Keratinocyte (primary cell): ENCODE measurements around the gene COL7A1.

ENCODE experiments used
- EZH2 ChIP-seq: IDR thresholded peaks from one replicate; pipeline ENCODE4 v1.6.1; 2012; ENCODE audit warnings: inconsistent platforms, mild to moderate bottlenecking, low read length, moderate library complexity
- TF ChIP-seq, protein P1 (sequence below), 3 experiments: IDR thresholded peaks in 1 of 3; conservative IDR thresholded peaks in 1 of 3; optimal IDR thresholded peaks in 1 of 3; 2 replicates in 2 of 3; 3 replicates in 1 of 3; pipeline versions ENCODE3 to v1.5.1; 2011; ENCODE audit warnings: low read length in 3 of 3, mild to moderate bottlenecking in 3 of 3, moderate library complexity in 2 of 3, control low read depth in 1 of 3, inconsistent platforms in 1 of 3; ENCODE audit not compliant: insufficient read depth in 2 of 3; ENCODE audit errors: extremely low read depth in 1 of 3

DNA sequence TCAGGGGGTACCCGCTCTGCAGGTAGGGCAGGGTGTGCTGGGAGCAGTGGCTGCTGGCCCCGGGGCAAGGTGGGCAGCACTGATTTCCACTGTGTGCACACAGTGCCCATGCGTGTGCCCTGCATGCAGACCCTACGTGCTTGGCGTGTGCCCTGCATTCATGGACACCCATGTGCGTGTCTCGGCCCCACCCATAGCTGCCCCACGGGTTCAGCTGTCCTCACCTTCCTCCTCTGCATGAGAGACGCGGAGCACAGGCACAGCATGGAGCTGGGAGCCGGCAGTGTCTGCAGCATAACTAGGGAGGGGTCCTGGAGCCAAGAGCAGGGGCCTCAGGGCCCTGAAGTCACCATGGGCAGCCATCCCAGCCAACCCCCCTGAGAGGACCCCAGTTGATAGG, 29.9 kb downstream of the COL7A1 start:
- TF ChIP-seq, protein P1, sequence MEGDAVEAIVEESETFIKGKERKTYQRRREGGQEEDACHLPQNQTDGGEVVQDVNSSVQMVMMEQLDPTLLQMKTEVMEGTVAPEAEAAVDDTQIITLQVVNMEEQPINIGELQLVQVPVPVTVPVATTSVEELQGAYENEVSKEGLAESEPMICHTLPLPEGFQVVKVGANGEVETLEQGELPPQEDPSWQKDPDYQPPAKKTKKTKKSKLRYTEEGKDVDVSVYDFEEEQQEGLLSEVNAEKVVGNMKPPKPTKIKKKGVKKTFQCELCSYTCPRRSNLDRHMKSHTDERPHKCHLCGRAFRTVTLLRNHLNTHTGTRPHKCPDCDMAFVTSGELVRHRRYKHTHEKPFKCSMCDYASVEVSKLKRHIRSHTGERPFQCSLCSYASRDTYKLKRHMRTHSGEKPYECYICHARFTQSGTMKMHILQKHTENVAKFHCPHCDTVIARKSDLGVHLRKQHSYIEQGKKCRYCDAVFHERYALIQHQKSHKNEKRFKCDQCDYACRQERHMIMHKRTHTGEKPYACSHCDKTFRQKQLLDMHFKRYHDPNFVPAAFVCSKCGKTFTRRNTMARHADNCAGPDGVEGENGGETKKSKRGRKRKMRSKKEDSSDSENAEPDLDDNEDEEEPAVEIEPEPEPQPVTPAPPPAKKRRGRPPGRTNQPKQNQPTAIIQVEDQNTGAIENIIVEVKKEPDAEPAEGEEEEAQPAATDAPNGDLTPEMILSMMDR (optimal IDR thresholded peaks at IDR 0.05 in 1 of 3, IDR thresholded peaks at IDR 0.05 in 1 of 3, conservative IDR thresholded peaks at IDR 0.05 in 1 of 3; ENCODE audit: extremely low read depth in 1 of 3, insufficient read depth in 2 of 3, low read length in 3 of 3) = no peak
- TF ChIP-seq EZH2 = no peak
